ENCODE measurements around the gene IRF8.
"Not testable (repeated sequence)": the region's sequence is repeated elsewhere in the genome, so short reads cannot be mapped to it uniquely, and the experiment has no call there.

IRF8 gene

DNA sequence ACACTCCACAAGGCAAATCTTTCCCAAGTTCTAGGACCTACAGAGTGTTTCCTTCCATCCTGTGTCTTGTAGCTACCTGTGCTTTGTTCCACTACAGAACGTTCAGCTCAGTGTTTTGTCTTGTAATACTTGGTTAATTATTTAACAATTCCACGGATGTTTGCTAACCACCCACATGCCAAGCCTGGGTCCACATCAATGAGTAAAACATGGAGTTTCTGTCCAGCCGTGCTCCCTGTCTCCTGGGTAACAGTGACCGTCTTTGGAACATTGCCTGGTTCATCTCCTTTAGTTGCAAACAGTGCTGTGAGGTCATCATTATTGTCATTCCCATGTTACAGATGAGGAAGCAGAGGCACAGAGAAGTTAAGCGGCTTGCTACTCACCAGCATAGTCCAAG, 41.3 kb downstream of the IRF8 start:
- DNase-seq, result no peak

DNA sequence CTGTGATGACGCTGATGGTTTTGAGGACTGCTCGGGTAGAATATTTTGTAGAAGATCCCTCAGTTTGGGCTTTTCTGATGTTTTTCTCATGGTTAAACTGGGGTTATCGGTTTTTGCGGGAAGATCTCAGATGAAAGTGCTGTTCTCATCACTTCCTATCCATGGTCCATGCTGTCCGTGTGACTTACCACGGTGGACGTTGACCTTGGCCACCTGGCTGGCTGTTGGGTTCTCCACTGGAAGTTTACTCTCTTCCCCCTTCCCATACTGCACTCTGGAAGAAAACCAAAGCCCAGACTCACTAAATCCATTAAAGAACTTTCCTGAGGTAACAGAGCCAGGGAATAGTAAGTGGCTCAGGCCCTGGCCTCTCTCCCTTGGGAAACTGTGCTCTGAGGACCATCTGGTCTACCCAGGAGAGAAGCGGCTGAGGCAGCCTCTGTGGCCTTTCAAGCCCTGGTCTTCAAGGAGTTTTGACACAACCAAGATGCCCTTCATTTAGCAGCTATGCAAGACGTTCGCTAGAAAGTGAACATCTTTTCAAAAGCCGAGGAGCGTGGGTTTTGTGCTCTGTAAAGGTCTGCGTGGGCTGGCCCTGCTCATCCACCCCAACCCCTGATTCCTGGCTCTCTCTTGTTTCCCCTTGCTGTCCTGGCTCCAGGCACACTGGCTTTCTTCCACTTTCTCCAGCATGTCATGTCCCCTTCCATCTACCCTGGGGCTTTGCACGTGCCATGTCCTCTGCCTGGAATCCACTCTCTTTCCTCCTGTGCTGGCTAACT, 43.1 kb downstream of the IRF8 start:
- no peak for DNase-seq

DNA sequence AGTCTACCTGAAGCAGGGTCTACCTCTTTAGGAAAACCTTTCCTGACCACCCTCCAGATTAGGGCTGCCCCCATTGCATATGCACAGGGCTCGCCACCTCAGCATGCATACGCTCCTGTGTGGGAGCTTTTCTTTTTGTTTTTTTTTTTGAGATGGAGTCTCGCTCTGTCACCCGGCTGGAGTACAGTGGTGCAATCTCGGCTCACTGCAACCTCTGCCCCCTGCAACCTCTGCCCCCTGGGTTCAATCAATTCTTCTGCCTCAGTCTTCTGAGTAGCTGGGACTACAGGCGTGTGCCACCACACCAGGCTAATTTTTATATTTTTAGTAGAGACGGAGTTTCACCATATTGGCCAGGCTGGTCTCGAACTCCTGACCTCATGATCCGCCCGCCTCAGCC, 43.7 kb downstream of the IRF8 start:
- DNase-seq, result not testable (repeated sequence)

DNA sequence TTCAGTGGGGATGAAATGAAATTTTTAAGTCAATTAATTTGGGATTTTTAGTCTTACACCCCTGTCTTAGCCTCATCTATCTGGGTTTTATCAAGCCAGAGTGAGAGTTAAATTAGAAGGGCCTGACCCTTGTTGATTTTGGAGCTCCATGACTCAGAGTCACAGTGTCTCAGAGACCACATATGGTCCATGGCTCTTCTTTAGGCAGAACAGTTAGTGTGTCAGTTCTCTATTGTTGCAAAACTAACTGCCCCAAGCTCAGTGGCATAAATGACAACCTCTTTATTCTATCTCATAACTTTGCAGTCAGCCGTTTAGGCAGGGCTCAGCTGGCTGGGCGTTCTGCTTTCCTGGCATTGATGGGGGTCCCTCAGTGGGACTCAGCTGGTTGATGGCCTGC, 44.7 kb downstream of the IRF8 start:
- DNase-seq, result no peak

GRCh38 chr16:85944572-85945423, 45.8 kb downstream of the IRF8 start:
- no peak for DNase-seq

GRCh38 chr16:85945424-85945751, 46.4 kb downstream of the IRF8 start:
- no peak for DNase-seq

GRCh38 chr16:85946541-85947124, 47.7 kb downstream of the IRF8 start:
- no peak for DNase-seq

DNA sequence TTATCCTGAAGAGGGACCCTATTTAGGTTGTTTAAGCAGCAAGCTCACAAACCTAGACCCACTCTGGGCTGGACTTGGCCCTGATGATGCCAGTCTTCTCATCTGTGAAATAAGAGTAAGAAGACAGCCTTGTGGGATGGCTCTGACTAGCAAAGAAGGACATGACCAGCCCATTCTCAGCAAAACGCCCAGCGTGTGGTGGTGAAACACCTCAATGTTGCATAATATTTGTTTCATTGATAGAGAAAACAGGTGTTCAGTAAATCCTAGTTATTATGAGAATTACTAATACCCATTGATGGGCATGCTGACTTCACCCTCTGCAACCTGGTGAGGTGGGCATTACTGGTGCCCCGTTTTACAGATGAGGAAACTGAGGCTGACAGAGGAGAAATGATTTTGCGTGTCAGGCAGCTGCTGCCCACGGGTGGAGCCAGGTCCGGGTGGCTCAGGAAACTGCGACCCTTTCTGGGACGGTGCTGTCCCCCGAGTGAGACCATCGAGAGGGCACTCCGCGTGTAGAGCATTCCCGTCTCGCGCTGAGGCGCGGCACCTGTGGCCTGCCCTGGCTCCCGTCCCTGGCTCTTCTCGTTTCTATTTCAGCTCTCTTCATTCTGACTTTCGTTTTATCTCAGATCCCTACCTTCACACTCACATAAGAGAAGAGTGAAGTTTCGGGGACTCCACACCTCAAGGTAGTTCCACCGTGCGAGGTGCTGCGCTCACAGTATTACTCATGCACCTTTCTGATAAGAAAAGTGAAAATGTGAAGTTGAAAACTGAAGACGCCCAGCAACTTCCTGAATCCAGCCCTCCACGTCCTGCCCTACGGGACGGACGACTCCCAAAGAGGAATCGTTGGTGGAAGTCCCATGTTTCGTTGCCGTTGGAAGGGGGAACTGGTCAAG, 48.5 kb downstream of the IRF8 start:
- DNase-seq, result peak; percentile 49

- DNase-seq, result no peak
Observed at GRCh38 chr16:85948138-85948509, 49.2 kb downstream of the IRF8 start.

DNA sequence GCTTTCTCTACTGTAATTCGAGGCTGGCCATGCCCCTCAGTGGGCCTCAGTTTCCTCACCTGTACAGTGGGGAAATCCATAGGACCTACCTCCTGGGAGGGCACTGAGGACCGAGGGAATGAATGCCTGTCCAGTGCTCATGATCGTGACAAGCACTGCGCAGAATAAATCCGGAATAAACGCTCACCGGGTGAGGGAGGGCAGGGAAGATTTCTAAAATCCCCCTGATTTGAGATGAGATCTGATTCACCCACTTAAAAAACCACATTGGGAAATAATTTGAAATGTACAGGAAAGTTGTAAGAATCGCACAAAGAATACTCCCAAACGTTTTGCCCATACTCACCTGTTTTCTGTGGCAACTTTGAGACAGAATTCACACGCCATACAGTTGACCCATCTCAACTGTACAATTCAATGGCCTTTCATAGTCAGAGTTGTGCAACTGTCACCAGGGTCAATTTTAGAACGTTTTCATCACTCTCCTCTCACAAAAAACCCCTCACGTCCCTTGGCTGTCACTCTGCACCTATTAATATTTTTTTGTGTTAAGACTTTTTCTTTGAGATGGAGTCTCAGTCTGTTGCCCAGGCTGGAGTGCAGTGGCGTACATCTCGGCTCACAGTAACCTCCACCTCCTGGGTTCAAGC, 49.8 kb downstream of the IRF8 start:
- no peak for DNase-seq

GRCh38 chr16:85950136-85950918, 51.4 kb downstream of the IRF8 start:
- DNase-seq, result no peak

GRCh38 chr16:85952197-85952596, 53.2 kb downstream of the IRF8 start:
- DNase-seq, result no peak

DNA sequence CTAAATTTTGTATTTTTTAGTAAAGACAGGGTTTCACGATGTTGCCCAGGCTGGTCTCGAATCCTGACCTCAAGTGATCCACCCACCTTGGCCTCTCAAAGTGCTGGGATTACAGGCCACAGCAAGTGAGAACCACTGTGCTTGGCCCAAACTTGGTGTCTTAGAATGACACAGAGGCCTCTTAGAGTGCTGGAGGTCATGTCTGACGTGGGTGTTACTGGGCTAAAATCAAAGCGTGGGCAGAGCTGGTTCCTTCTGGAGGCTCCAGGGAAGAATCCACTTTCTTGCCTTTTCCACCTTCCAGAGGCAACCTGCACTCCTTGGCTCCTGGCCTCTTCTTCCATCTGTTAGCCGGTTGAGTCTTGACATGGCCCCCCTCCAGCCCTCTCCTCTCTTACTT, 53.8 kb downstream of the IRF8 start:
- no peak for DNase-seq

DNA sequence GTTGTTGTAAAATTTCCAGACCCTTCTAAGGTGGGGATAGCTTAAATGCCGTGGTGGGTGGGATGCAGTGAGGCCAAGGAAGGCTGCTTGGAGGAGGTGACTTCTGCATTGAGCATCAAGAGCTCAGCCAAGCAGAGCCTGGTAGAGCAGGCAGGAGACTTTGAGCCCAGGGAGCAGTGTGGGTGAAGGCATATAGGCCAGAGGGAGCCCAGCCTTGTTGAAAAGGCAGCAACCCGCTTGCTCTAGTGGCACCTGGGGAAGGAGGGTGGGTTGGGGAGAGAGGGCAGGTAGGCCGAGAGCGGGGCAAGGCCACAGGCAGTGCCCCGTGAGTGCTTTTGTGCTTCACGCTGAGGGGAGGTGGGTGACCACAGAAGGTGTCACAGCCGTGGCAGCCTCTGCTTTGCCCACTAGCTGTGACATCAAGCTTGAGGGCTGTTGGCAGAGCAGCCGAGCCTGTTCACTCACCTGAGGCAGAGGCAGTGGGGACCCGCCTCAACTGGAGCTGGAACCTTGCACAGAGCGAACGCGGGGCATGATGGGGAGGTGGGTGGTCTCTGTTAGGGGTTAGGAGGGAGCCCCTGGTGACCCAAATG, 56.1 kb downstream of the IRF8 start:
- no peak for DNase-seq

GRCh38 chr16:85955566-85955965, 56.6 kb downstream of the IRF8 start:
- no peak for DNase-seq

DNA sequence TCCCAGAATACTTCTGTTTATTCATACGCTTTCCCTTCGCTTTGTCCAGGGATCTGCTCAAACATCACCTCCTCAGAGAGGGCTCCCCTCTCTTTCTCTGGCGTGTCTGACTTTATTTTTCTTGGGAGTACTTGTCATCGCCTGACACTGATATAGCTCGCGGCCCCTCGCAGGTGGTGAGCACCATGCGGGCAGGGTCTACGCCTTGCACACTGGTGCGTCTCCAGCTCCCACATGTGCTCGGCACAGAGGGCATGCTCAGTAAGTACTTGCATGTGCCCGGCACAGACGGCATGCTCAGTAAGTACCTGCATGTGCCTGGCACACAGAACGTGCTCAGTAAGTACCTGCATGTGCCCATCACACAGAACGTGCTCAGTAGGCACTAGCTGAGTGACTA, 57.5 kb downstream of the IRF8 start:
- DNase-seq, result no peak

GRCh38 chr16:85958731-85959130, 59.8 kb downstream of the IRF8 start:
- no peak for DNase-seq

- no peak for DNase-seq
Observed at GRCh38 chr16:85959686-85960085, 60.7 kb downstream of the IRF8 start.

GRCh38 chr16:85960486-85961046, 61.6 kb downstream of the IRF8 start:
- no peak for DNase-seq

- no peak for DNase-seq
Observed at GRCh38 chr16:85961988-85962915, 63.3 kb downstream of the IRF8 start.

Measured in CD4-positive, alpha-beta T cell treated with Interleukin-6 for 4 hours (primary cell).